ENCODE results near the gene GNPNAT1. TPM values are rescaled to one million over a fixed set of nuclear protein-coding genes. Genes with fewer than 3 reads are reported as not detected.

Gene GNPNAT1
- total and polyA plus RNA-seq, 2 donors (not counting 3 experiments of a cell fraction or from before 2014, with no cell fraction given), result 18.7 to 38.9 TPM

DNA sequence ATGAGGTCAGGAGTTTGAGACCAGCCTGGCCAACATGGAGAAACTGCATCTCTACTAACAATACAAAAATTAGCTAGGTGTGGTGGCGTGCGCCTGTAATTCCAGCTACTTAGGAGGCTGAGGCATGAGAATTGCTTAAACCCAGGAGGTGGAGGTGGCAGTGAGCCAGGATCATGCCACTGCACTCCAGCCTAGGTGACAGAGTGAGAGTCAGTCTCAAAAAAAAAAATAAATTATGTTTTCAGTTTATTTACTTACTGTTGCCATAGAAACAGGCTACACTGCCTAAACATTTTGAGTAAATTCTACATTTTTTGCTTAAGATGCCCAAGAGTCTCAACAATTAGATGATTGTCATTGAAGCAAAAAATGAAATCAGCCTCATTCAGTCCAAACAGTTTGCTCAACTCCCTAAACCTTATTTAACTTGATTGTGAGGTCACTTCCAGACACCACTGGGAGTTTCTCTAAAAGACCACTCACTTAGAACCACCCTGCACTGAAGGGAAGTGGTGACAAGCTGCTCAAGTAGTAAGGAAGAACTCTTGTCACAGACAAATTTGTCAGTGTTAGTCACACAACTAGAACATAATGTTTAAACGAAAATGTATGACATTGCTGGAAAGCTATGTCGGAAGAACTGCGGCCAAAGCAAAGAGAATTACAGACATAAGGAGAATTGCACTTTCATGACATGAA, 9.8 kb upstream of the GNPNAT1 start:
- no peak for FAIRE-seq
- dilution Hi-C loops (cut with MboI; ENCODE audit: extremely low pct_ligation_motif_present, low sequenced_read_pairs), result no loop called here

More for the DNA sequence above, 9.8 kb upstream of the GNPNAT1 start:
- ChIA-PET CTCF (interaction anchor here (0.8 to 1.5 kb wide), 2 partner anchors 14 to 24 kb away, joined by 3 read pairs; no protein-coding TSS in a partner anchor), POLR2A (interaction anchor here (0.9 kb wide), 1 partner anchor 10 kb away, joined by 3 read pairs; the partner anchor contains the start of gene GNPNAT1)
- Histone ChIP-seq H2AFZ (ENCODE audit: low read depth, low read length) (no peak overlapping the region), H3K4me2 (ENCODE audit: insufficient read depth, low read length) (no peak overlapping the region), H3K27me3 (ENCODE audit: control insufficient read depth in 2 of 2, insufficient read depth in 2 of 2, low read length in 2 of 2) (no peaks in the 10 kb centered on the region), H3K79me2 (ENCODE audit: control insufficient read depth, insufficient read depth, low read length) (no peaks in the 10 kb centered on the region), H4K20me1 (replicated peaks; ENCODE audit: control insufficient read depth, extremely low read depth, insufficient read depth, low read length) (no peaks in the 10 kb centered on the region), H3K36me3 (ENCODE audit: control insufficient read depth in 2 of 2, extremely low read depth in 1 of 2, insufficient read depth in 2 of 2, low read length in 2 of 2) (no peaks in the 10 kb centered on the region), H3K9ac (replicated peaks; ENCODE audit: extremely low read depth, insufficient read depth, low read length) (no peak overlapping the region), H3K4me1 (ENCODE audit: control insufficient read depth, extremely low read depth, insufficient read depth, low read length) (no peaks in the 10 kb centered on the region), H3K9me1 (replicated peaks; ENCODE audit: control insufficient read depth, extremely low read depth, insufficient read depth, low read length) (no peaks in the 10 kb centered on the region), H3K9me3 (replicated peaks; ENCODE audit: control insufficient read depth, insufficient read depth, low read length) (no peaks in the 10 kb centered on the region), H3K27ac (ENCODE audit: insufficient read depth, low read depth, low read length) (no peak overlapping the region), H3K4me3 (replicated peaks in 1 of 3; ENCODE audit: insufficient read depth in 1 of 3, low read depth in 1 of 3, low read length in 3 of 3) (no peak overlapping the region)
- TF ChIP-seq, protein P1, sequence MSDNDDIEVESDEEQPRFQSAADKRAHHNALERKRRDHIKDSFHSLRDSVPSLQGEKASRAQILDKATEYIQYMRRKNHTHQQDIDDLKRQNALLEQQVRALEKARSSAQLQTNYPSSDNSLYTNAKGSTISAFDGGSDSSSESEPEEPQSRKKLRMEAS (IDR thresholded peaks at IDR 0.05; ENCODE audit: insufficient read depth, insufficient read length), result no peak
- no peak for TF ChIP-seq POLR2A (IDR thresholded peaks at IDR 0.05; ENCODE audit: low read depth, low read length)
- TF ChIP-seq, protein P2, sequence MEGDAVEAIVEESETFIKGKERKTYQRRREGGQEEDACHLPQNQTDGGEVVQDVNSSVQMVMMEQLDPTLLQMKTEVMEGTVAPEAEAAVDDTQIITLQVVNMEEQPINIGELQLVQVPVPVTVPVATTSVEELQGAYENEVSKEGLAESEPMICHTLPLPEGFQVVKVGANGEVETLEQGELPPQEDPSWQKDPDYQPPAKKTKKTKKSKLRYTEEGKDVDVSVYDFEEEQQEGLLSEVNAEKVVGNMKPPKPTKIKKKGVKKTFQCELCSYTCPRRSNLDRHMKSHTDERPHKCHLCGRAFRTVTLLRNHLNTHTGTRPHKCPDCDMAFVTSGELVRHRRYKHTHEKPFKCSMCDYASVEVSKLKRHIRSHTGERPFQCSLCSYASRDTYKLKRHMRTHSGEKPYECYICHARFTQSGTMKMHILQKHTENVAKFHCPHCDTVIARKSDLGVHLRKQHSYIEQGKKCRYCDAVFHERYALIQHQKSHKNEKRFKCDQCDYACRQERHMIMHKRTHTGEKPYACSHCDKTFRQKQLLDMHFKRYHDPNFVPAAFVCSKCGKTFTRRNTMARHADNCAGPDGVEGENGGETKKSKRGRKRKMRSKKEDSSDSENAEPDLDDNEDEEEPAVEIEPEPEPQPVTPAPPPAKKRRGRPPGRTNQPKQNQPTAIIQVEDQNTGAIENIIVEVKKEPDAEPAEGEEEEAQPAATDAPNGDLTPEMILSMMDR (IDR thresholded peaks at IDR 0.05; ENCODE audit: extremely low read depth in 1 of 2, insufficient read depth in 1 of 2, low read depth in 1 of 2, low read length in 2 of 2), result no peak
- TF ChIP-seq JUN (IDR thresholded peaks at IDR 0.05; ENCODE audit: borderline replicate concordance, insufficient read depth, insufficient read length, low read depth), result no peak
- TF ChIP-seq MYC (IDR thresholded peaks at IDR 0.05; ENCODE audit: low read depth, low read length), result no peak
- no peak for TF ChIP-seq GATA2 (IDR thresholded peaks at IDR 0.05; ENCODE audit: insufficient read depth, insufficient read length, low read depth, low read length)
- no peak for TF ChIP-seq FOS (IDR thresholded peaks at IDR 0.05; ENCODE audit: borderline replicate concordance, insufficient read depth, low read length)
- no peak for TF ChIP-seq POLR2AphosphoS5 (IDR thresholded peaks at IDR 0.05; ENCODE audit: insufficient read depth, low read depth, low read length)
- TF ChIP-seq EZH2 (IDR thresholded peaks at IDR 0.05; ENCODE audit: borderline replicate concordance, low read depth, low read length, severe bottlenecking), result no peak
- no TSS peak for BruUV-seq (replicated peaks)
- DNase-seq (ENCODE audit: low read depth, low spot score), result no peak
- intact Hi-C loops (cut with micrococcal nuclease), result no loop called here
